Stimulated activated naive CD8-positive, alpha-beta T cell treated with anti-CD3 and anti-CD28 coated beads, Interleukin-15, Interleukin-2, amounts not matched to agents 100 ng/mL and 50 ng/mL, for 24 hours (primary cell): ENCODE measurements around the gene KCND3.
"Not testable (repeated sequence)": the region's sequence is repeated elsewhere in the genome, so short reads cannot be mapped to it uniquely, and the experiment has no call there.

ENCODE experiments used
- H3K27ac Mint-ChIP-seq: one replicate; pipeline ENCODE4 v1.8.0; 2021; ENCODE audit warnings: mild to moderate bottlenecking, mixed read lengths
- H3K27me3 Mint-ChIP-seq: one replicate; pipeline ENCODE4 v1.8.0; 2021; ENCODE audit warnings: mixed read lengths
- H3K36me3 Mint-ChIP-seq: one replicate; pipeline ENCODE4 v1.8.0; 2021; ENCODE audit warnings: low read depth, mixed read lengths
- H3K4me1 Mint-ChIP-seq: one replicate; pipeline ENCODE4 v1.8.0; 2021; ENCODE audit warnings: low read depth, mixed read lengths
- H3K4me3 Mint-ChIP-seq: one replicate; pipeline ENCODE4 v1.8.0; 2021; ENCODE audit warnings: mild to moderate bottlenecking, mixed read lengths
- H3K9me3 Mint-ChIP-seq: one replicate; pipeline ENCODE4 v1.8.0; 2021; ENCODE audit warnings: mixed read lengths

The KCND3 gene

GRCh38 chr1:111802110-111802509, 187.4 kb downstream of the KCND3 start:
- Mint-ChIP-seq H3K9me3 (no peaks in the 10 kb centered on the region), H3K4me3 (no peak overlapping the region), H3K36me3 (no peaks in the 10 kb centered on the region), H3K27me3 (no peaks in the 10 kb centered on the region), H3K4me1 (no peaks in the 10 kb centered on the region), H3K27ac (no peak overlapping the region)

- Mint-ChIP-seq H3K36me3 (no peaks in the 10 kb centered on the region), H3K27me3 (no peaks in the 10 kb centered on the region), H3K4me1 (no peaks in the 10 kb centered on the region), H3K27ac (no peak overlapping the region), H3K9me3 (no peaks in the 10 kb centered on the region), H3K4me3 (no peak overlapping the region)
Measured at GRCh38 chr1:111801071-111801850, 188.2 kb downstream of the KCND3 start.

- not testable (repeated sequence) for H3K4me1 Mint-ChIP-seq, H3K36me3 Mint-ChIP-seq, H3K4me3 Mint-ChIP-seq, H3K9me3 Mint-ChIP-seq, H3K27me3 Mint-ChIP-seq, H3K27ac Mint-ChIP-seq
Measured at GRCh38 chr1:111799722-111800121, 189.7 kb downstream of the KCND3 start.

- Mint-ChIP-seq H3K9me3 (no peaks in the 10 kb centered on the region), H3K36me3 (no peaks in the 10 kb centered on the region), H3K4me1 (no peaks in the 10 kb centered on the region), H3K27ac (no peak overlapping the region), H3K27me3 (peaks cover under 1% of the 10 kb centered on the region), H3K4me3 (no peak overlapping the region)
Measured at GRCh38 chr1:111798580-111798979, 190.9 kb downstream of the KCND3 start.

- H3K27me3 Mint-ChIP-seq = peaks cover 22% of the 10 kb centered on the region
- no peaks in the 10 kb centered on the region for H3K36me3 Mint-ChIP-seq
- no peaks in the 10 kb centered on the region for H3K4me1 Mint-ChIP-seq
- no peaks in the 10 kb centered on the region for H3K9me3 Mint-ChIP-seq
- H3K27ac Mint-ChIP-seq = no peak overlapping the region
- H3K4me3 Mint-ChIP-seq = no peak overlapping the region
Measured at GRCh38 chr1:111795401-111795800, 194.1 kb downstream of the KCND3 start.

GRCh38 chr1:111793923-111794322, 195.5 kb downstream of the KCND3 start:
- no peaks in the 10 kb centered on the region for H3K4me1 Mint-ChIP-seq
- no peak overlapping the region for H3K4me3 Mint-ChIP-seq

GRCh38 chr1:111792249-111792648, 197.2 kb downstream of the KCND3 start:
- H3K27ac Mint-ChIP-seq = no peak overlapping the region
- peaks cover 29% of the 10 kb centered on the region for H3K27me3 Mint-ChIP-seq
- no peak overlapping the region for H3K4me3 Mint-ChIP-seq
- H3K4me1 Mint-ChIP-seq = no peaks in the 10 kb centered on the region
- no peaks in the 10 kb centered on the region for H3K9me3 Mint-ChIP-seq
- no peaks in the 10 kb centered on the region for H3K36me3 Mint-ChIP-seq

More at GRCh38 chr1:111793923-111794322, 195.5 kb downstream of the KCND3 start:
- Mint-ChIP-seq H3K27ac (no peak overlapping the region), H3K27me3 (peaks cover 29% of the 10 kb centered on the region), H3K9me3 (no peaks in the 10 kb centered on the region), H3K36me3 (no peaks in the 10 kb centered on the region)

- Mint-ChIP-seq H3K9me3 (no peaks in the 10 kb centered on the region), H3K36me3 (no peaks in the 10 kb centered on the region), H3K27me3 (peaks cover 29% of the 10 kb centered on the region), H3K27ac (no peak overlapping the region), H3K4me1 (no peaks in the 10 kb centered on the region), H3K4me3 (no peak overlapping the region)
Measured at GRCh38 chr1:111791776-111792175, 197.7 kb downstream of the KCND3 start.

GRCh38 chr1:111789666-111790316, 199.7 kb downstream of the KCND3 start:
- no peak overlapping the region for H3K4me3 Mint-ChIP-seq
- H3K27ac Mint-ChIP-seq = no peak overlapping the region
- no peaks in the 10 kb centered on the region for H3K36me3 Mint-ChIP-seq
- no peaks in the 10 kb centered on the region for H3K4me1 Mint-ChIP-seq
- H3K9me3 Mint-ChIP-seq = no peaks in the 10 kb centered on the region
- peaks cover 32% of the 10 kb centered on the region for H3K27me3 Mint-ChIP-seq

GRCh38 chr1:111789142-111789541, 200.3 kb downstream of the KCND3 start:
- no peaks in the 10 kb centered on the region for H3K4me1 Mint-ChIP-seq
- H3K36me3 Mint-ChIP-seq = no peaks in the 10 kb centered on the region

GRCh38 chr1:111786669-111787207, 202.7 kb downstream of the KCND3 start:
- no peak overlapping the region for H3K27ac Mint-ChIP-seq
- H3K4me3 Mint-ChIP-seq = no peak overlapping the region
- H3K9me3 Mint-ChIP-seq = no peaks in the 10 kb centered on the region
- no peaks in the 10 kb centered on the region for H3K4me1 Mint-ChIP-seq
- H3K27me3 Mint-ChIP-seq = peaks cover 26% of the 10 kb centered on the region
- no peaks in the 10 kb centered on the region for H3K36me3 Mint-ChIP-seq

More at GRCh38 chr1:111789142-111789541, 200.3 kb downstream of the KCND3 start:
- no peak overlapping the region for H3K27ac Mint-ChIP-seq
- H3K27me3 Mint-ChIP-seq = peaks cover 32% of the 10 kb centered on the region
- H3K9me3 Mint-ChIP-seq = no peaks in the 10 kb centered on the region
- H3K4me3 Mint-ChIP-seq = no peak overlapping the region

GRCh38 chr1:111784273-111784901, 205.1 kb downstream of the KCND3 start:
- Mint-ChIP-seq H3K4me3 (no peak overlapping the region), H3K4me1 (no peaks in the 10 kb centered on the region), H3K27me3 (peaks cover 10% of the 10 kb centered on the region), H3K36me3 (no peaks in the 10 kb centered on the region), H3K27ac (no peak overlapping the region), H3K9me3 (no peaks in the 10 kb centered on the region)

- H3K9me3 Mint-ChIP-seq = no peaks in the 10 kb centered on the region
- H3K27me3 Mint-ChIP-seq = peaks cover 7% of the 10 kb centered on the region
- H3K4me1 Mint-ChIP-seq = no peaks in the 10 kb centered on the region
- no peak overlapping the region for H3K27ac Mint-ChIP-seq
- H3K36me3 Mint-ChIP-seq = no peaks in the 10 kb centered on the region
- H3K4me3 Mint-ChIP-seq = no peak overlapping the region
Measured at GRCh38 chr1:111779546-111779945, 209.9 kb downstream of the KCND3 start.

GRCh38 chr1:111778541-111779051, 210.9 kb downstream of the KCND3 start:
- Mint-ChIP-seq H3K4me3 (no peak overlapping the region), H3K27me3 (peaks cover 7% of the 10 kb centered on the region), H3K4me1 (no peaks in the 10 kb centered on the region), H3K9me3 (no peaks in the 10 kb centered on the region), H3K36me3 (no peaks in the 10 kb centered on the region), H3K27ac (no peak overlapping the region)

- Mint-ChIP-seq H3K4me1 (no peaks in the 10 kb centered on the region), H3K27me3 (peaks cover 4% of the 10 kb centered on the region), H3K27ac (no peak overlapping the region), H3K4me3 (no peak overlapping the region), H3K36me3 (no peaks in the 10 kb centered on the region), H3K9me3 (no peaks in the 10 kb centered on the region)
Measured at GRCh38 chr1:111778066-111778465, 211.4 kb downstream of the KCND3 start.
